Osteocyte (in vitro differentiated cells): ENCODE results near the gene THBS4. TPM values are rescaled to one million over a fixed set of nuclear protein-coding genes. Genes with fewer than 3 reads are reported as not detected.
"Not testable (repeated sequence)": the region's sequence is repeated elsewhere in the genome, so short reads cannot be mapped to it uniquely, and the experiment has no call there.

Experiments used
- DNase-seq: peaks from one replicate; pipeline ENCODE4 v3.0.0; 2021; ENCODE audit warnings: mixed read lengths; ENCODE audit not compliant: unreplicated experiment; ENCODE audit errors: extremely low spot score
- H3K27ac Mint-ChIP-seq: one replicate; pipeline ENCODE4 v1.8.0; 2021; ENCODE audit warnings: mild to moderate bottlenecking, mixed read lengths; ENCODE audit not compliant: unreplicated experiment
- H3K27me3 Mint-ChIP-seq: one replicate; pipeline ENCODE4 v1.8.0; 2021; ENCODE audit warnings: mixed read lengths; ENCODE audit not compliant: unreplicated experiment
- H3K36me3 Mint-ChIP-seq: one replicate; pipeline ENCODE4 v1.8.0; 2021; ENCODE audit warnings: mixed read lengths; ENCODE audit not compliant: unreplicated experiment
- H3K4me1 Mint-ChIP-seq: one replicate; pipeline ENCODE4 v1.8.0; 2021; ENCODE audit warnings: mixed read lengths; ENCODE audit not compliant: unreplicated experiment
- H3K4me3 Mint-ChIP-seq: one replicate; pipeline ENCODE4 v1.8.0; 2021; ENCODE audit warnings: mild to moderate bottlenecking, moderate library complexity, mixed read lengths; ENCODE audit not compliant: unreplicated experiment
- H3K9me3 Mint-ChIP-seq: one replicate; pipeline ENCODE4 v1.8.0; 2021; ENCODE audit warnings: mixed read lengths; ENCODE audit not compliant: unreplicated experiment
- total RNA-seq: library from RNA; stranded (reverse); gene quantifications from 2 replicates; pipeline ENCODE4 v1.2.1, GENCODE V29; 2021
- TF ChIP-seq, protein P1 (sequence below): fragments of 200-600 bp; sonication (generic); IDR thresholded peaks from 2 replicates; pipeline ENCODE4 v1.5.0; 2021; ENCODE audit warnings: antibody characterized with exemption, mild to moderate bottlenecking, moderate library complexity

The THBS4 gene
- total RNA-seq, 1 donor from 2014 or later: 1.4 TPM

DNA sequence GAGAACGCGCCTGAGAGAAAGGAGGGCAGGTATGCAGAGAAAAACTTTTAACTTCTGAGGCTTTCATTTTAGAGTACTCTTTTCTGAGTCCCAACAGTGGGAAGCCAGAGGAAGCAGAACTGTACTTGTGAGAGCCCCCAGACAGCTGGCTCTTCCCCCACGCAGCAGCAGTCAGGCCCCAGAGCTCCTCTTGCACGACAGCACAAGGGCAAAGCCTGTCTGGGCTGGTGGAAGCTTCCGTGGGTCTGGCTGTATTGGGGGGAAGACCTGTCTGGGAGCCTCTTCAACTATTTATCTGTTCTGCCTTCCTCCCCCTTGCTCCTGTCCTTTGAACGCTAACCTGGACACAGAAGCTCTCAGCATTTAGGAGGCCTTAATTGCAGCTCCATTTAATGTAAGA, 68.2 kb downstream of the THBS4 start:
- Mint-ChIP-seq H3K27ac (no peak overlapping the region), H3K27me3 (no peaks in the 10 kb centered on the region), H3K36me3 (no peaks in the 10 kb centered on the region), H3K4me3 (no peak overlapping the region), H3K9me3 (no peaks in the 10 kb centered on the region), H3K4me1 (no peaks in the 10 kb centered on the region)
- TF ChIP-seq, protein P1, sequence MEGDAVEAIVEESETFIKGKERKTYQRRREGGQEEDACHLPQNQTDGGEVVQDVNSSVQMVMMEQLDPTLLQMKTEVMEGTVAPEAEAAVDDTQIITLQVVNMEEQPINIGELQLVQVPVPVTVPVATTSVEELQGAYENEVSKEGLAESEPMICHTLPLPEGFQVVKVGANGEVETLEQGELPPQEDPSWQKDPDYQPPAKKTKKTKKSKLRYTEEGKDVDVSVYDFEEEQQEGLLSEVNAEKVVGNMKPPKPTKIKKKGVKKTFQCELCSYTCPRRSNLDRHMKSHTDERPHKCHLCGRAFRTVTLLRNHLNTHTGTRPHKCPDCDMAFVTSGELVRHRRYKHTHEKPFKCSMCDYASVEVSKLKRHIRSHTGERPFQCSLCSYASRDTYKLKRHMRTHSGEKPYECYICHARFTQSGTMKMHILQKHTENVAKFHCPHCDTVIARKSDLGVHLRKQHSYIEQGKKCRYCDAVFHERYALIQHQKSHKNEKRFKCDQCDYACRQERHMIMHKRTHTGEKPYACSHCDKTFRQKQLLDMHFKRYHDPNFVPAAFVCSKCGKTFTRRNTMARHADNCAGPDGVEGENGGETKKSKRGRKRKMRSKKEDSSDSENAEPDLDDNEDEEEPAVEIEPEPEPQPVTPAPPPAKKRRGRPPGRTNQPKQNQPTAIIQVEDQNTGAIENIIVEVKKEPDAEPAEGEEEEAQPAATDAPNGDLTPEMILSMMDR: no peak
- DNase-seq: no peak

DNA sequence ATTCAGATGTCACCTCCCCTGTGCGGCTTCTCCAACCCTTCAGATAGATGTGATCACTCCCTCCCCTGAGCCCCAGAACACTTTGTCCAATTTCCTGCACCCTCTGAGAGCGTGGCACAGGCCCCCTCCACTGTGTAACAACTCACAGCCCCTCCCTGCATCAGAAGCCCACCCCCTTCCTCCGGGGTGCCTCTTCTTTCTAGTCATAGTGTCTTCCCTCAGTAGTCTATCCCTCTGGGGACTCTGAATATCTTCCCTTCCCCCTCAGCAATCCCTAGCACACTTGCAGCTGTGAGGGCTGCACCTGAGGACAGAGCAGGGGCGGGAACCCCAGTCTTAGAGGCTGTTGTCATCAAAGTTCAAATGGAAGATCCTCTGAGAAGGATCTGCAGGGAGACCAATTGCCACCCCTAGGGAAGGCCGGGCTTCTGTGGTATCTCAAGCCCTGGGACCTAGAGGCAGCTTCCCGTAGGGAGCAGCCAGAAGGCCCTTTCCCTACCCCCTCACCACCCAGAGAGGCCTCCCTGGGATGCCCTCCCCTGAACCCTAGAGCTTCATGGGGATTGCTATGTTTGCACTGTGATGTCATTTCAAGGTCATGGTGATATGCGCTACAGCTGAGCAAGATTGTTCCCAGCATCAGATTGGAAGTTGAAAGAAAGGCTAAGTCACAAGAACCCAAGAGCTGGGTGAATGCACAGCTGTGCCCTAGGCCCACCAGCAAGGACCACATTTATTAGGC, 70.7 kb downstream of the THBS4 start:
- H3K9me3 Mint-ChIP-seq: peaks cover 3% of the 10 kb centered on the region
- H3K4me1 Mint-ChIP-seq: peaks cover 12% of the 10 kb centered on the region
- TF ChIP-seq, protein P1: no peak
- no peak overlapping the region for H3K27ac Mint-ChIP-seq
- DNase-seq: no peak
- no peaks in the 10 kb centered on the region for H3K36me3 Mint-ChIP-seq
- no peaks in the 10 kb centered on the region for H3K27me3 Mint-ChIP-seq
- no peak overlapping the region for H3K4me3 Mint-ChIP-seq

DNA sequence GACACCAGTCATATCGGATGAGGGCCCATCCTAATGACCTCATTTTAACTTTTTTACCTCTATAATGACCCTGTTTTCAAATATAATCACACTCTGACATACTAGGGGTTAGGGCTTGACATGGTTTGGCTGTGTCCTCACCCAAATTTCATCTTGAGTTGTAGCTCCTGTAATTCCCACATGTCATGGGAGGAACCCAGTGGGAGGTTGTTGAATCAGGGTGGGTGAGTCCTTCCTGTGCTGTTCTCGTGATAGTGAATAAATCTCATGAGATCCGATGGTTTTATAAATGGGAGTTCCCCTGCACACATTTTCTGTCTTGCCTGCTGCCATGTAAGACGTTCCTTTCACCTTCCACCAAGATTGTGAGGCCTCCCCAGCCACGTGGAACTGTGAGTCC, 71.8 kb downstream of the THBS4 start:
- no peak overlapping the region for H3K4me3 Mint-ChIP-seq
- H3K27me3 Mint-ChIP-seq: no peaks in the 10 kb centered on the region
- H3K27ac Mint-ChIP-seq: no peak overlapping the region
- TF ChIP-seq, protein P1: no peak
- peaks cover 3% of the 10 kb centered on the region for H3K9me3 Mint-ChIP-seq
- H3K36me3 Mint-ChIP-seq: no peaks in the 10 kb centered on the region
- DNase-seq: no peak
- peaks cover 12% of the 10 kb centered on the region for H3K4me1 Mint-ChIP-seq

DNA sequence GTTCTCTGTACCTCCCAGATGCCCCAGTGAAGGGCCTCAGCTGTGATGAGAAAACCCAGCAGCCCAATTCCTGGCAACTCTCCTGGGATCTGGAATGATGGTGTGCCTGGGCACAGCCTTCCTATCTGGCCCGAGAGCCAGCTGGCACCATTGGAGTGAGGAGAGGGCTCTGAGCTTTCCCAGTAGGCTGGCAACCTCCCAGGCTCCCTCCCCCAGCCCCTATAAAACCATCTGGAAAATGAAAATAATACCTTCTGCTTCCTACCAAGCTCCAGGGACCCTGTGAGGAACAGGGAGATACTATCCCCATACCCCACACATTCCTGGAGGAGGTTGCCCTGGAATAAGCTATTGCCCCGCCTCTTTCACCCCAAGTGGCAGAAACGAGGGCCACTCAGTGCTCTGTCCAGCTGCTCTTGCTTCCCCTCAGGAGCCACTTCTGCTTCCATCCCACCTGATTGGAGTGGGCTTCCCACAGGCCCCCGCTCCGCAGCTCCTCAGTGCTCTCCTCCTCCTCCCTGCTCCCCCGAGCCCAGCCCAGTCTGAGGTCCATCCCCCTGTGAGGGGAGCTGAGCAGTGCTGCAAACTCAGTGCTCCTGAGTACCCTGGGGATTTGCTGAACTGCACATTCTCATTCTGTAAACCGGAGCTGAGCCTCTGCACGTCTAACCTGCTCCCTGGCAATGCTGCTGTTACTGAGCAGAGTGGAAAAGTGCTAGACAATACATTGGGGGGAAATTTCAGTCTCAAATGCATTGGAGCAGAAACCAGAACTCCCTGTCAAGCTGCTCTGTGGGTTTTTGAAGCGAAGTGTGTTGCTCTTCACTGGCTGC, 74.7 kb downstream of the THBS4 start:
- Mint-ChIP-seq H3K9me3 (peaks cover 3% of the 10 kb centered on the region), H3K27ac (no peak overlapping the region), H3K4me1 (peaks cover 12% of the 10 kb centered on the region), H3K27me3 (no peaks in the 10 kb centered on the region), H3K4me3 (no peak overlapping the region), H3K36me3 (peaks cover 3% of the 10 kb centered on the region)
- TF ChIP-seq, protein P1: no peak
- no peak for DNase-seq

DNA sequence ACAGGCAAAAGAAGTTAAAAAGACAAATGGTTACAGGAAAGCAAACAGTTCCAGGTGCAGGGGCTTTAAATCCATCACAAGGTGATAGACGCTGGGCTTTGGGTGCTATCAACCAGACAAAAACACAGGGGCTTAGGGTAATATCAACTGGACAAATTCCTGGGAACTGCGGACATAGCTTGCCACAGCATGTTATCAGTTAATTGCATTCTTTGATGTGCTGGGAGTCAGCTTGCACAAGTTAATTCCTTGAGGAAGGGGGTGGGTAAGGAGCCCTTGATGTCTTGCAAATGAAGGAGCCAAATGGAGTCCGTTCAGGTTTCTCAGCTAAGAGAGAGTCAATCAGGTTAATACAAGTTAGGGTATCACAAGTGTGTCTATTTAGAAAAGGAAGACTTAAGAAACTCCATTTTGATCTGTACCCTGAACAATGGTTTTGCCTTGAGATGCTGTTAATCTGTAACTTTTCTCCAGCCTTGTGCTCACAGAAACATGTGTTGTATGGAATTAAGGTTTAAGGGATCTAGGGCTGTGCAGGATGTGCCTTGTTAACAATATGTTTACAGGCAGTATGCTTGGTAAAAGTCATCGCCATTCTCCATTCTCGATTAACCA, 76.3 kb downstream of the THBS4 start:
- not testable (repeated sequence) for H3K9me3 Mint-ChIP-seq, H3K36me3 Mint-ChIP-seq, DNase-seq, H3K27ac Mint-ChIP-seq, H3K27me3 Mint-ChIP-seq, H3K4me3 Mint-ChIP-seq
- peaks cover 12% of the 10 kb centered on the region for H3K4me1 Mint-ChIP-seq
